ENCODE data around the gene RPRML. TPM values are rescaled to one million over a fixed set of nuclear protein-coding genes. Genes with fewer than 3 reads are reported as not detected.
"Not testable (repeated sequence)": the region's sequence is repeated elsewhere in the genome, so short reads cannot be mapped to it uniquely, and the experiment has no call there.

RPRML gene
- total and polyA plus RNA-seq, 7 donors: 0.03 to 0.43 (median 0.30) TPM; not detected in 2

DNA sequence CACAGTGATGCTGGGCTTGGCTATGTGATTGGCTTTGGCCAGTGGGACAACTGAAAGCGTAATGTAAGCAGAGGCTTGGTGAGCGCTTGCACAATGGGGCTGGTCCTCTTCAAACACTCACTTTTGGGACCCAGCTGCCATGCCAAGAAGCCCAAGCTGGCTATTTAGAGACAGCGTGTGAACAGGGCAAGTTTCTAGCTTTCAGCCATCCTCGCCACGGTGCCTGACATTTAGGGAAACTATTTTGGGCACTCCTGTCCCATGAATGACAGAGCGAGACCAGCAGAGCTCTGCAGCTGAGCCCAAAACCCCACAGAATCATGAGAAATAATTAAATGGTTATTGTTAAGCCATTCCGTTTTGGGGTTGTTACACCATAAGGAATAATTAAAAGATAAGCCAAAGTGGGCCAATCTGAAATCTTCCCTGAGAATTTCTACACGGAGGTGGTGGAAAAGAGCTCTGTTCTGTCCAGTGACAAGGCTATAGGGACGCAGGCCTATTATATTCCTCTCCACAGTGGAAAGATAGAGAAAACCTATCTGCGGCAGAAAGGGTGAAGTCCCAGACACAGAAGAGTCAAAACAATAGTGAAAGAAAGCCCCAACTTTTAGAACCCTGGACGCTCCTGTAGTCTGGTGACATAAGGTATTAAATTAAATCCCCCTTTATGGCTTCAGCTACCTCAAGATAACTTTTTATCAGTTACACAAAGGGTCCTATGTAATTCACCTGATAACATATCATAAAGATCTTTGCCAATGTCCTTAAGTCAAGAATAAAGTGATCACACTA is 10.8 kb upstream of the RPRML start:
- H3K4me1 ChIP-seq: peaks cover 2% of the 10 kb centered on the region
- no peak overlapping the region for H3K27ac ChIP-seq
- TF ChIP-seq, protein P1, sequence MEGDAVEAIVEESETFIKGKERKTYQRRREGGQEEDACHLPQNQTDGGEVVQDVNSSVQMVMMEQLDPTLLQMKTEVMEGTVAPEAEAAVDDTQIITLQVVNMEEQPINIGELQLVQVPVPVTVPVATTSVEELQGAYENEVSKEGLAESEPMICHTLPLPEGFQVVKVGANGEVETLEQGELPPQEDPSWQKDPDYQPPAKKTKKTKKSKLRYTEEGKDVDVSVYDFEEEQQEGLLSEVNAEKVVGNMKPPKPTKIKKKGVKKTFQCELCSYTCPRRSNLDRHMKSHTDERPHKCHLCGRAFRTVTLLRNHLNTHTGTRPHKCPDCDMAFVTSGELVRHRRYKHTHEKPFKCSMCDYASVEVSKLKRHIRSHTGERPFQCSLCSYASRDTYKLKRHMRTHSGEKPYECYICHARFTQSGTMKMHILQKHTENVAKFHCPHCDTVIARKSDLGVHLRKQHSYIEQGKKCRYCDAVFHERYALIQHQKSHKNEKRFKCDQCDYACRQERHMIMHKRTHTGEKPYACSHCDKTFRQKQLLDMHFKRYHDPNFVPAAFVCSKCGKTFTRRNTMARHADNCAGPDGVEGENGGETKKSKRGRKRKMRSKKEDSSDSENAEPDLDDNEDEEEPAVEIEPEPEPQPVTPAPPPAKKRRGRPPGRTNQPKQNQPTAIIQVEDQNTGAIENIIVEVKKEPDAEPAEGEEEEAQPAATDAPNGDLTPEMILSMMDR (IDR thresholded peaks at IDR 0.05): no peak
- DNase-seq: no peak
- WGBS, 3 donors: 55 to 60% (median 56%) methylated on average over 11 of the region's 11 CpGs
- no peaks in the 10 kb centered on the region for H3K36me3 ChIP-seq (ENCODE audit: insufficient read depth in 1 of 2, low read depth in 1 of 2)
- ATAC-seq: no peak
- H3K9me3 ChIP-seq: no peaks in the 10 kb centered on the region
- no peak overlapping the region for H3K4me3 ChIP-seq
- H3K27me3 ChIP-seq (ENCODE audit: insufficient read depth in 3 of 3, low read length in 2 of 3): no peaks in the 10 kb centered on the region
- intact Hi-C loops (cut with DNase I): loop anchor here in 1 of 2 donors (10.0 kb wide), 1 partner anchor 145 kb away; no protein-coding TSS in a partner anchor

DNA sequence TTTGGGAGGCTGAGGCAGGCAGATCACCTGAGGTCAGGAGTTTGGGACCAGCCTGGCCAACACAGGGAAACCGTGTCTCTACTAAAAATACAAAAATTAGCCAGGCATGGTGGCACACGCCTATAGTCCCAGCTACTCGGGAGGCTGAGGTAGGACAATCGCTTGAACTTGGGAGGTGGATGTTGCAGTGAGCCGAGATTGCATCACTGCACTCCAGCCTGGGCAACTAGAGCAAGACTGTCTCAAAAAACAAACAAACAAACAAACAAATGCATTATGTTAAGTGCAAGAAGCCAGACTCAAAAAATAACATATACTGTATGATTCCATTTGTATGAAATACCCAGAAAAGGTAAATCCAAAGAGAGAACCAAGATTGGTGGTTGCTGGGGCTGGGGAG is 8.9 kb upstream of the RPRML start:
- ATAC-seq; H3K27me3 ChIP-seq (ENCODE audit: insufficient read depth in 3 of 3, low read length in 2 of 3); H3K27ac ChIP-seq; H3K36me3 ChIP-seq (ENCODE audit: insufficient read depth in 1 of 2, low read depth in 1 of 2); H3K4me3 ChIP-seq; H3K9me3 ChIP-seq; intact Hi-C loops (cut with DNase I); H3K4me1 ChIP-seq; DNase-seq: not testable (repeated sequence)
- 89 to 92% (median 90%) methylated on average over 5 of the region's 5 CpGs for WGBS, 3 donors

DNA sequence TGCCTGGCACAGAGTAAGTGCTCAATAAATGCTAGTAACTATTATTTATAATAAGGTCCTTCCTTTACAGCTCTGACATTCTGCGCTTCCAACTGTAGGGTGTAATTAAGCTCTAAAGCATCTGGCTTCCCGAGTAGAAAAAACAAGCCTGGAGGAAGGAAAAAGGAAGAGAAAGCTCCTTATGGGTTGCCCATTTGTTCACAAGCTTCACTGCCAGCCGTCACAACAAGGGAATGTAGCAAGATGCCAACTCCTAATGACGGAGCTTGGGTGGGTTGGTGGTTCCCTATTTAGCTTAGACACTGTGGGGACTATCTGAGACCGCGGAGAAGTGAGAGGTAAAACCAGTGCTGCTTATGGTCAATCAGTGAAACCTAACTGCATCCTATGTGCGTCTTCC is 7.3 kb upstream of the RPRML start:
- Histone ChIP-seq H3K27ac (no peak overlapping the region), H3K9me3 (no peaks in the 10 kb centered on the region), H3K27me3 (ENCODE audit: insufficient read depth in 3 of 3, low read length in 2 of 3) (peaks cover 0 to under 1% (median 0%) of the 10 kb centered on the region in 3 donors), H3K4me3 (no peak overlapping the region), H3K36me3 (ENCODE audit: insufficient read depth in 1 of 2, low read depth in 1 of 2) (no peaks in the 10 kb centered on the region), H3K4me1 (peaks cover 7% of the 10 kb centered on the region)
- WGBS, 3 donors: 52 to 61% (median 55%) methylated on average over 7 of the region's 7 CpGs
- ATAC-seq: no peak
- TF ChIP-seq, protein P1 (IDR thresholded peaks at IDR 0.05): no peak
- intact Hi-C loops (cut with DNase I): no loop called here
- DNase-seq: no peak

DNA sequence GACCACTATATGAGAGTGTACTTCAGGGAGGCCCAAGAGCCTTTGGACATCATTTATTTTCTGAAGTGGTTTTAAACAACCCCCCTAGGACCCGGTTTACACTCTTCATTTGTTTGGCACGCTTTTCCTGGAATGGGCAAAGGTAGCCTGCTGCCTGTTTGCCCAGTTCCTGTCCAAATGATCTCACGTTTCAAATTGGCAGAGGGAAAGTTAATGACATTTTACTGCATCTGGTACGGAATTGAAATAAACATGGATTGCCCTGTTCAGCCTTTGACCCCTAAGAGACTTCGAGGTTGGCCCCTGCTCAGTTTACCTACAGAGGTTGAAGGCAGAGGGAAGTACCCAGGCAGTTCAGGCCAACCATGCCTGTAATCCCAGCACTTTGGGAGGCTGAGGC is 5.8 kb upstream of the RPRML start:
- Histone ChIP-seq H3K9me3 (no peaks in the 10 kb centered on the region), H3K4me3 (peak overlapping the region; percentile 26), H3K36me3 (ENCODE audit: insufficient read depth in 1 of 2, low read depth in 1 of 2) (no peaks in the 10 kb centered on the region), H3K27ac (peak overlapping the region; percentile 86), H3K4me1 (peaks cover 7% of the 10 kb centered on the region), H3K27me3 (ENCODE audit: insufficient read depth in 3 of 3, low read length in 2 of 3) (peaks cover 0 to 13% (median 0%) of the 10 kb centered on the region in 3 donors)
- peak in 3 of 4 donors; percentile 33 to 63 (median 55) for ATAC-seq
- intact Hi-C loops (cut with DNase I): no loop called here
- TF ChIP-seq, protein P1 (IDR thresholded peaks at IDR 0.05): no peak
- no peak for DNase-seq
- 10 to 16% (median 13%) methylated on average over 5 of the region's 5 CpGs for WGBS, 3 donors

DNA sequence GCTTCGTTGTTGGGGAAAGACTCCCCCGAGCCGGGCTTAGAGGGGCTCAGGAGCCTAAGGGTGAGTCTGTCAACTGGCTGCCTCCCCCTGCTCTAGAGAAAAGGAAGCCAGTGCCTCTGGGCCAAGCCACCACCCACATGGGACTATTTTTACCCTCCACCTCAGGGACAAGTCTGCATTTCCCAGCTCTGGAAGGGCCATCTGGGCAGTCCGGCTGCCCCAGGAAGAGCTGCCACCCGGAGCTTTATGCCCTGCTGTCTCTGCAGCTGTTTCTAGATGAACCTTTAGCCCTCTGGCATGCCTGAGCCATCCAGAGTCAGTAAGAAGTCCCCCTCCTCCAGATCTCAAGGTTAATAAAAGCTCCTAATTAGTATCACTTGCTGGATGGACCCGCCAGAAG is 5.3 kb upstream of the RPRML start:
- Histone ChIP-seq H3K27me3 (ENCODE audit: insufficient read depth in 3 of 3, low read length in 2 of 3) (peaks cover 0 to 15% (median 0%) of the 10 kb centered on the region in 3 donors), H3K4me1 (peaks cover 10% of the 10 kb centered on the region), H3K4me3 (peak overlapping the region; percentile 26), H3K27ac (peak overlapping the region; percentile 86), H3K9me3 (no peaks in the 10 kb centered on the region), H3K36me3 (ENCODE audit: insufficient read depth in 1 of 2, low read depth in 1 of 2) (no peaks in the 10 kb centered on the region)
- peak; percentile 87 to 99 (median 98) for ATAC-seq
- TF ChIP-seq, protein P1 (IDR thresholded peaks at IDR 0.05): no peak
- peak in 1 of 2 donors; percentile 68 for DNase-seq
- 15 to 18% (median 17%) methylated on average over 6 of the region's 6 CpGs for WGBS, 3 donors
- intact Hi-C loops (cut with DNase I): no loop called here
